SJSA1 (cell line): ENCODE measurements around the gene NCL. TPM values are rescaled to one million over a fixed set of nuclear protein-coding genes. Genes with fewer than 3 reads are reported as not detected.

Source experiments
- DNase-seq, 2 experiments: peaks; one replicate each; pipeline ENCODE4 v3.0.0-alpha.2; 2015 to 2020; ENCODE audit warnings: low spot score in 2 of 2, low read depth in 1 of 2
- H3K27ac ChIP-seq: fragments of 250-450 bp; sonication (Bioruptor Pico); 2 replicates; pipeline ENCODE4 v1.5.1; 2020; ENCODE audit warnings: mild to moderate bottlenecking, moderate library complexity
- H3K27me3 ChIP-seq: fragments of 250-450 bp; sonication (Bioruptor Pico); replicated peaks from 2 replicates; pipeline ENCODE4 v1.5.1; 2020; ENCODE audit warnings: mild to moderate bottlenecking, moderate library complexity
- H3K36me3 ChIP-seq: fragments of 250-450 bp; sonication (Bioruptor Pico); 2 replicates; pipeline ENCODE4 v1.5.1; 2020; ENCODE audit warnings: mild to moderate bottlenecking
- H3K4me1 ChIP-seq: fragments of 250-450 bp; sonication (Bioruptor Pico); replicated peaks from 2 replicates; pipeline ENCODE4 v1.6.1; 2021; ENCODE audit warnings: mild to moderate bottlenecking
- H3K4me3 ChIP-seq: fragments of 250-450 bp; sonication (Bioruptor Pico); 2 replicates; pipeline ENCODE4 v1.5.1; 2020; ENCODE audit warnings: mild to moderate bottlenecking
- H3K9me3 ChIP-seq: fragments of 250-450 bp; sonication (Bioruptor Pico); replicated peaks from 2 replicates; pipeline ENCODE4 v1.5.1; 2020; ENCODE audit warnings: mild to moderate bottlenecking
- total RNA-seq: library from RNA; depleted of rRNA; stranded (reverse); fragments of >200 nt; shearing (Covaris generic); gene quantifications from 2 replicates; pipeline ENCODE4 v1.2.3, GENCODE V29; 2014

NCL gene
- total RNA-seq, 1 experiment from 2014 or later = 257 TPM

DNA sequence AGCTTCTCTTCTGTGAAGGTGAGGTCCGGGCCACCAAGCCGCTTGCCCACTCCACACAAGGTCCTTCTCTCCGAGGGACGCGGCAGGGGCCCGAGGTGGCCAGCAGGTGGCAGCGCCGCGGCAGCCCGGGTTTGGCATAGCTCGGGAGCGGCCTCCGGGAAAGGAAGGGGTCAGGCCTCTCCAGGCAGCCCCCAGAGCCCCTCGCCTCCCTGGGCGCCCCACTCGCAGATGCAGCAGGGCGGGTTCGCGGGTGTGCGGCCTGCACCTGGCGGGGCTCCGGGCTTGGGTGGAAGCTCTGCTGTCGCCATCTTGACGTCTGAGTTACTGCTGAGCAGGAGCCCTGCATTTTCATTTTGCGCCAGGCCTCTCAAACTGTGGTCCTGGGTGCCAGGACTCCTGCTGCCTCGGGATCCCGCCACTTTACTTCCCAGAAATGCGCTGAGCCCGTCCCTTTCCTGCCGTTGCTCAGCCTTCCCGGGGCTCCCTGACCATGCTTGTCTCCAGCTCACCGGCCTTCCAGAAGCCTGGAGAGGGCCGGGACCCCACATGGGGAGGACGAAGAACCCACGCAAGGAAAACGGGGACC lies 18.6 kb upstream of the NCL start:
- H3K27ac ChIP-seq = no peak overlapping the region
- H3K9me3 ChIP-seq = no peaks in the 10 kb centered on the region
- DNase-seq = peak; percentile 53 to 75
- no peak overlapping the region for H3K4me3 ChIP-seq
- no peaks in the 10 kb centered on the region; the same call in 1 of the 2 replicates for H3K36me3 ChIP-seq
- H3K27me3 ChIP-seq = no peaks in the 10 kb centered on the region
- H3K4me1 ChIP-seq = peaks cover 8% of the 10 kb centered on the region

- H3K4me1 ChIP-seq = peaks cover 8% of the 10 kb centered on the region
- no peak overlapping the region for H3K27ac ChIP-seq
- no peak overlapping the region for H3K4me3 ChIP-seq
- no peaks in the 10 kb centered on the region for H3K9me3 ChIP-seq
- H3K27me3 ChIP-seq = no peaks in the 10 kb centered on the region
- H3K36me3 ChIP-seq = no peaks in the 10 kb centered on the region; the same call in 1 of the 2 replicates
- no peak for DNase-seq
These were observed 16.5 kb upstream of the NCL start for GRCh38 chr2:231480781-231481180.

DNA sequence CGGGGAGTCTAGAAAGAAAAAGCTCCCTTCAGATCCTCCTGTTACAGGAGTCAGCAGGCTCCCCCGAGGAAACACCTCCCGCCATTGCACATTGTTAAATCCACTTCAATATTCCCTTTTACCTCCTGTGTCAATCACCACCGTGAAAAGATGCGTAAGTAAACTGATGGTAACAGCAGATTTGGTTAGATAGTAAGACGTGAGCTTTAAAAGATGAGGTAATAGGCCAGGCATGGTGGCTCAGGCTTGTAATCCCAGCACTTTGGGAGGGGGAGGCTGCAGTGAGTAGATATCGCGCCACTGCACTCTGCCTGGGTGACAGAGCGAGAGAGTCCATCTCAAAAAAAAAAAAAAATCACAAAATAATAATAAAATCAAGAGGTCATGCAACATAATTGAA lies 15.2 kb upstream of the NCL start:
- H3K36me3 ChIP-seq = no peaks in the 10 kb centered on the region; the same call in 1 of the 2 replicates
- no peaks in the 10 kb centered on the region for H3K9me3 ChIP-seq
- no peak overlapping the region for H3K4me3 ChIP-seq
- peaks cover 8% of the 10 kb centered on the region for H3K4me1 ChIP-seq
- no peak for DNase-seq
- H3K27me3 ChIP-seq = no peaks in the 10 kb centered on the region
- H3K27ac ChIP-seq = no peak overlapping the region

GRCh38 chr2:231476920-231477319 lies 12.6 kb upstream of the NCL start:
- Histone ChIP-seq H3K9me3 (no peaks in the 10 kb centered on the region), H3K36me3 (no peaks in the 10 kb centered on the region), H3K27ac (no peak overlapping the region), H3K4me3 (no peak overlapping the region), H3K4me1 (no peaks in the 10 kb centered on the region), H3K27me3 (no peaks in the 10 kb centered on the region)
- no peak for DNase-seq

DNA sequence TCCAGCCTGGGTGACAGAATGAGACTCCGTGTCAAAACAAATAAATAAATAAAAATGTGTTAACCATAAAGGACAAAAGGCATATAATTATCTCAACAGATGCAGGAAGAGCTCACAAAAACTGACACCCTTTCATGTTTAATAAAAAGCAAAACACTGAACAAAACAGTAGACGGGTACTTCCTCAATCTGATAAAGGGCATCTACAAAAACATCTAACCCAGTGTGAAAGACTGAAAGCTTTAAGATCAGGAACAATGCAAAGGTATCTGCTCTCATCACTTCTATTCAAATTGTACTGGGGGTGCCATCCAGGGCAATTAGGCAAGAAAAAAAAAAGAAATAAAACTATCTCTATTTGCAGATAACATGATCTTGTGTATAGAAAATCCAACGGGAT lies 11.7 kb upstream of the NCL start:
- no peak for DNase-seq
- Histone ChIP-seq H3K27ac (no peak overlapping the region), H3K9me3 (no peaks in the 10 kb centered on the region), H3K27me3 (no peaks in the 10 kb centered on the region; the same call in 1 of the 2 replicates), H3K4me3 (no peak overlapping the region), H3K4me1 (no peaks in the 10 kb centered on the region), H3K36me3 (no peaks in the 10 kb centered on the region)

DNA sequence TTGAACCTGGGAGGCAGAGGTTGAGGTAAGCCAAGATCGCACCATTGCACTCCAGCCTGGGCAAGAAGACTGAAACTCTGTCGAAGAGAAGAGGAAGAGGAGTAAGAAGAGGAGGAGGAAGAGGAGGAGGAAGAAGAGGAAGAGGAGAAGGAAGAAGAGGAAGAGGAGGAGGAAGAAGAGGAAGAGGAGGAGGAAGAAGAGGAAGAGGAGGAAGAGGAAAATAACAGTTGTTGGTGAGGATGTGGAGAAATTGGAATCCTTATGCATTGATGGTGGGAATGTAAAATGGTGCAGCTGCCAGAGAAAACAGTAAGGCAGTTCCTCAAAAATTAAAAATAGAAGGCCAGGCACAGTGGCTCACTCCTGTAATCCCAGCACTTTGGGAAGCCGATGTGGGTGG lies 8.5 kb upstream of the NCL start:
- no peaks in the 10 kb centered on the region for H3K4me1 ChIP-seq
- no peak overlapping the region for H3K4me3 ChIP-seq
- no peaks in the 10 kb centered on the region; the same call in 1 of the 2 replicates for H3K27me3 ChIP-seq
- DNase-seq = no peak
- H3K27ac ChIP-seq = no peak overlapping the region
- H3K36me3 ChIP-seq = no peaks in the 10 kb centered on the region
- no peaks in the 10 kb centered on the region for H3K9me3 ChIP-seq

GRCh38 chr2:231470246-231470900 lies 6.1 kb upstream of the NCL start:
- DNase-seq = no peak
- Histone ChIP-seq H3K36me3 (no peaks in the 10 kb centered on the region), H3K9me3 (no peaks in the 10 kb centered on the region), H3K27ac (no peak overlapping the region), H3K4me1 (peaks cover 3% of the 10 kb centered on the region), H3K4me3 (no peak overlapping the region), H3K27me3 (no peaks in the 10 kb centered on the region; the same call in 1 of the 2 replicates)

DNA sequence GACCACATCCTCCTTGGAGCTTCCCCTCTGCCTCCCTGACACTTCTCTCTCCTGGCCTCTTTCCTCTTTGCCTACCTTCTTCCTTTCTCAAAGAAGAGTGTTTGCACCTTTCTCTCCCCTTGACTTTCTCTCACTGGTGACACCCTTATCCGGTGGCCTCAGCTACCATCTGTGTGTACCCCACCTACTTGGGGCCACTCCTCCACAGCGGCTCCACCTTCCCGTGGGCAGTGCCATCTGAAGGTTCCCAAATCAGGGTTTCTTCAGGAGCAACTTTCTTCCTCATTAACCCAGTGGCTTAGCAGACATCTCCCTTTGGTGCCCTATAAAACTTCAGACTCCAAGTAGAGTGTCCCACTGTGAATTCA lies 5.3 kb upstream of the NCL start:
- H3K27me3 ChIP-seq = no peaks in the 10 kb centered on the region; the same call in 1 of the 2 replicates
- H3K4me1 ChIP-seq = peaks cover 10% of the 10 kb centered on the region
- peaks cover 5% of the 10 kb centered on the region; the same call in 1 of the 2 replicates for H3K36me3 ChIP-seq
- H3K27ac ChIP-seq = no peak overlapping the region
- H3K4me3 ChIP-seq = no peak overlapping the region
- H3K9me3 ChIP-seq = no peaks in the 10 kb centered on the region
- no peak for DNase-seq

- H3K36me3 ChIP-seq = peaks cover 19% of the 10 kb centered on the region
- H3K4me1 ChIP-seq = peaks cover 15% of the 10 kb centered on the region
- no peaks in the 10 kb centered on the region; the same call in 1 of the 2 replicates for H3K27me3 ChIP-seq
- H3K4me3 ChIP-seq = no peak overlapping the region
- H3K27ac ChIP-seq = no peak overlapping the region
- H3K9me3 ChIP-seq = no peaks in the 10 kb centered on the region
- no peak for DNase-seq
These were observed 3.6 kb upstream of the NCL start for GRCh38 chr2:231467613-231468530.

DNA sequence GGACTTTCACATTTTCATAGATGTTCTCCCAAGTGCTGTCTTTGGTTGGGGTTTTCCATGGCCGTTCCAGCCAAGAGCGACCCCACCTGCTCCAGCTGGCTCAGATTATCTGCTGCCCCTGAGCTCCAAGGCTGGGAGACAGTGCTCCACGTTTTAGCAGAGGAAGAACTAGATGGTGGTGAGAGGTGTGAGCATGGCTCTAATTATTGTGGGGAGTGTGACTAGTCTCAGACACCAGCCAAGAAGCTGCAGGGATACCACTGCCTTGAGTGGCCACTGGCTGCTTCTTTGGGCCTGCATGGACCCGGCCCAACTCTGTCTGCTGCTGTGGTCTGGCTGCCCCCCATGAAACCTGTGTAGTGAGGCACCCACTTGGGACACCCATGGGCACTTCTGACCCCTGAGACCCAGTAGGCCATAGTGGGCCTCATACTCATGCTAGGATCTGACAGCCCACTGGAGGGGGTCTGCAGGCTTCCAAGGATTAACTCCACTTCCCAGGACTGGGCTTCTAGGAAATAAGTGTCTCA lies 2.8 kb upstream of the NCL start:
- DNase-seq = no peak
- no peaks in the 10 kb centered on the region; the same call in 1 of the 2 replicates for H3K27me3 ChIP-seq
- peaks cover 27% of the 10 kb centered on the region for H3K36me3 ChIP-seq
- H3K4me1 ChIP-seq = peaks cover 16% of the 10 kb centered on the region
- H3K4me3 ChIP-seq = no peak overlapping the region
- H3K27ac ChIP-seq = no peak overlapping the region
- no peaks in the 10 kb centered on the region for H3K9me3 ChIP-seq

- Histone ChIP-seq H3K9me3 (no peaks in the 10 kb centered on the region), H3K27ac (peak overlapping the region; percentile 96), H3K4me1 (peaks cover 16% of the 10 kb centered on the region), H3K4me3 (peak overlapping the region; percentile 90), H3K36me3 (peaks cover 49% of the 10 kb centered on the region), H3K27me3 (no peaks in the 10 kb centered on the region)
- DNase-seq = peak; percentile 94 to 98
These were observed 574 bp upstream of the NCL start for GRCh38 chr2:231464576-231465540.

DNA sequence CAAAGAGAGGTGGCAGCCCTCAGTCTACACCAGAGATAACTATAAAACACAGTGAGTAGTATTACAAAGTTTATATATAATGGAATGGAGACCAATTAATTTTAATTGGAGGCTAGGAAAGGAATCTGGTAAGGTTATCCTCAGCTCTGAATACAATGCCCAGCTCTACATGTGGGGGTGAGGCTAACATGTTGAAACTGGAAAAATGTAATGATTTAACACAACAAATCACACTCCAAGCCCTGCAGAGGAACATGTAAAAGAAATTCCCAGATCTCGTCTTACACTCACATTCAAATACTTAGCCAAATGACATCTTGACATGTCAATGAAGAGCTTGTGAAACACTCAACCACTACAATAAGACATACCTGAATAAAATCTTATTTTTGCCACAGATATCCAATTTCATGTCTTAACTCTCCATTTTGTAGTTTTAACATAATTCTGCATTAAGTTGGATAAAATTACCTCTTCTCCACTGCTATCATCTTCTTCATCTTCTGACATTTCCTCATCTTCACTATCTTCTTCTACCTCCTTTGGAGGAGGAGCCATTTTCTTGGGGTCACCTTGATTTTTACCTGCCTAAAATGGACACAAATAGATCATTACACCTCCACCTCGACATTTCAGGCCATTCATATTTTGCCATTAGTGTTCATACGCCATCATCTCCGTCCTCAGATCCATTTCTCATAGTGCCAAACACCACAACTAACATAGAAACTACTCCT lies 1.4 kb downstream of the NCL start:
- no peak for DNase-seq
- Histone ChIP-seq H3K27me3 (no peaks in the 10 kb centered on the region), H3K9me3 (no peaks in the 10 kb centered on the region), H3K4me3 (peak overlapping the region; percentile 90), H3K36me3 (peaks cover 68% of the 10 kb centered on the region), H3K27ac (peak overlapping the region; percentile 96; the same call in 1 of the 2 replicates), H3K4me1 (peaks cover 16% of the 10 kb centered on the region)
